Smooth muscle cell (in vitro differentiated cells): Measurements from ENCODE around the gene PANX2. TPM values are rescaled to one million over a fixed set of nuclear protein-coding genes. Genes with fewer than 3 reads are reported as not detected.

ENCODE experiments used
- DNase-seq: peaks from one replicate; lab custom pipeline; 2025; ENCODE audit not compliant: unreplicated experiment; lab: John Stamatoyannopoulos, UW
- H2AFZ ChIP-seq: fragments of 200-600 bp; sonication (generic); 2 replicates; pipeline ENCODE4 v1.6.0; 2016; ENCODE audit warnings: antibody characterized with exemption, low read depth, mild to moderate bottlenecking
- H3F3A ChIP-seq: fragments of 200-600 bp; sonication (generic); 2 replicates; pipeline ENCODE4 v1.6.0; 2017; ENCODE audit warnings: antibody characterized with exemption, low read depth
- H3K27ac ChIP-seq: fragments of 200-600 bp; sonication (generic); 2 replicates; pipeline ENCODE4 v1.5.1; 2016; ENCODE audit warnings: low read depth, mild to moderate bottlenecking
- H3K27me3 ChIP-seq: fragments of 200-600 bp; sonication (generic); 2 replicates; pipeline ENCODE4 v1.6.1; 2016; ENCODE audit warnings: low read depth, mild to moderate bottlenecking
- H3K36me3 ChIP-seq: fragments of 200-600 bp; sonication (generic); 2 replicates; pipeline ENCODE4 v1.5.1; 2016; ENCODE audit warnings: low read depth
- H3K4me1 ChIP-seq: fragments of 200-600 bp; sonication (generic); 2 replicates; pipeline ENCODE4 v1.5.1; 2016; ENCODE audit warnings: low read depth
- H3K4me2 ChIP-seq: fragments of 200-600 bp; sonication (generic); 2 replicates; pipeline ENCODE4 v1.6.0; 2016; ENCODE audit warnings: mild to moderate bottlenecking
- H3K4me3 ChIP-seq: fragments of 200-600 bp; sonication (generic); 2 replicates; pipeline ENCODE4 v1.5.1; 2016; ENCODE audit warnings: mild to moderate bottlenecking
- H3K79me2 ChIP-seq: fragments of 200-600 bp; sonication (generic); 2 replicates; pipeline ENCODE4 v1.6.0; 2016; ENCODE audit warnings: low read depth, mild to moderate bottlenecking
- H3K9ac ChIP-seq: fragments of 200-600 bp; sonication (generic); 2 replicates; pipeline ENCODE4 v1.6.0; 2016; ENCODE audit warnings: low read depth
- H3K9me3 ChIP-seq: fragments of 200-600 bp; sonication (generic); replicated peaks from 2 replicates; pipeline ENCODE4 v1.5.1; 2016; ENCODE audit warnings: low read depth
- H4K20me1 ChIP-seq: fragments of 200-600 bp; sonication (generic); 2 replicates; pipeline ENCODE4 v1.6.0; 2016; ENCODE audit warnings: low read depth
- WGBS: methylation state at CpG from one replicate; pipeline ENCODE4 v1.1.7; 2016; ENCODE audit warnings: low lambda C conversion rate; 5-methylcytosine and 5-hydroxymethylcytosine counted together
- polyA plus RNA-seq: library from polyadenylated mRNA; unstranded; fragments of >200 nt; fragmentation: Nextera tagmentation; extraction: Ambion mirVana; gene quantifications from 2 replicates; pipeline ENCODE4 v1.2.1, GENCODE V29; 2016
- total RNA-seq: library from RNA; depleted of rRNA; stranded (reverse); fragments of >200 nt; gene quantifications from 2 replicates; pipeline ENCODE4 v1.2.3, GENCODE V29; 2014
- TF ChIP-seq, protein P1 (sequence below): fragments of 200-600 bp; sonication (generic); IDR thresholded peaks from 2 replicates; pipeline ENCODE4 v1.5.1; 2017; ENCODE audit warnings: borderline replicate concordance, mild to moderate bottlenecking, antibody characterized with exemption; ENCODE audit not compliant: insufficient read depth, poor library complexity, severe bottlenecking

Gene PANX2
- total and polyA plus RNA-seq, 2 experiments from 2014 or later, result 2.9 to 5.1 TPM

DNA sequence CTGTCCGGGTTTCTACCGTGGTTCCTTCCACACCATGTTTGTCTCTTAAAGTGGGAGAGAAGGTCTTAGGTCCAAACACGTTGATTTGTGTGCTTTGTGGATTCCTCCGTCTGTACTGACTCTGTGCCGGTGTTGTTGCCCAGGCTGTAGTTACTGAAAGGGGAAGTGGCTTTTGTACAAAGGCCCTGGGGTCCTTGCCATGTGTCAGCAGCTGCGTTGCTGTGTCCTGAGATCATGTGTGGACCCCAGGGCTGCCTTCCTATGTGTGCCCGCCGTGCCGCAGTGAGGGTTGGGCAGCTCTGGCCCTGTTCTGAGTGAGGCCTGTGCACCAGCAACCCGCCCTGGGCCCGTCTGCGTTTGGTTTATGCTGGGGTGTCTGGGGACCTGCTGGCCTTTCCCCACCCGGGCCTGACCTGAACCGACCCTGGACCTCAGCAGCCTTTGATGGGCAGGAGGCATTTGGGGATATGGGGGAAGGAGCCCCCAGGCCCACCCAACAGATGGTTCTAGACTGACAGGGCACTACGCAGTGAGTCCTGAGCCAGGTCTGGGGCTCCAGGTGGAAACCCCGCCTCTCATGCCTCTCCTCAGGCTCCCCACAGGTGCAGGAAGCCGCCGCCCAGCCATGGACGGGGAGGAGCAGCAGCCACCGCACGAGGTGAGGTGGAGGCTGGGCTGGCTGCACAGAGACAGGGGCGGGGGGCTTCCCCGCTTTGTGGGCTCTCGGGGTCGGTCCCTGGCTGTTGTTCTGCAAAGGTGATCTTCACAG, 22.1 kb downstream of the PANX2 start:
- no peak overlapping the region for H3K4me2 ChIP-seq
- peaks cover 13% of the 10 kb centered on the region for H3K4me1 ChIP-seq
- DNase-seq, result no peak
- peaks cover 38% of the 10 kb centered on the region for H4K20me1 ChIP-seq
- H2AFZ ChIP-seq, result no peak overlapping the region
- no peaks in the 10 kb centered on the region for H3F3A ChIP-seq
- WGBS, result 90% methylated on average over 25 of the region's 25 CpGs
- TF ChIP-seq, protein P1, sequence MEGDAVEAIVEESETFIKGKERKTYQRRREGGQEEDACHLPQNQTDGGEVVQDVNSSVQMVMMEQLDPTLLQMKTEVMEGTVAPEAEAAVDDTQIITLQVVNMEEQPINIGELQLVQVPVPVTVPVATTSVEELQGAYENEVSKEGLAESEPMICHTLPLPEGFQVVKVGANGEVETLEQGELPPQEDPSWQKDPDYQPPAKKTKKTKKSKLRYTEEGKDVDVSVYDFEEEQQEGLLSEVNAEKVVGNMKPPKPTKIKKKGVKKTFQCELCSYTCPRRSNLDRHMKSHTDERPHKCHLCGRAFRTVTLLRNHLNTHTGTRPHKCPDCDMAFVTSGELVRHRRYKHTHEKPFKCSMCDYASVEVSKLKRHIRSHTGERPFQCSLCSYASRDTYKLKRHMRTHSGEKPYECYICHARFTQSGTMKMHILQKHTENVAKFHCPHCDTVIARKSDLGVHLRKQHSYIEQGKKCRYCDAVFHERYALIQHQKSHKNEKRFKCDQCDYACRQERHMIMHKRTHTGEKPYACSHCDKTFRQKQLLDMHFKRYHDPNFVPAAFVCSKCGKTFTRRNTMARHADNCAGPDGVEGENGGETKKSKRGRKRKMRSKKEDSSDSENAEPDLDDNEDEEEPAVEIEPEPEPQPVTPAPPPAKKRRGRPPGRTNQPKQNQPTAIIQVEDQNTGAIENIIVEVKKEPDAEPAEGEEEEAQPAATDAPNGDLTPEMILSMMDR, result no peak
- no peaks in the 10 kb centered on the region for H3K9me3 ChIP-seq
- no peaks in the 10 kb centered on the region for H3K36me3 ChIP-seq
- H3K27me3 ChIP-seq, result no peaks in the 10 kb centered on the region
- peaks cover 45% of the 10 kb centered on the region for H3K79me2 ChIP-seq
- no peak overlapping the region for H3K9ac ChIP-seq
- peak overlapping the region; percentile 28 for H3K27ac ChIP-seq
- no peak overlapping the region for H3K4me3 ChIP-seq

DNA sequence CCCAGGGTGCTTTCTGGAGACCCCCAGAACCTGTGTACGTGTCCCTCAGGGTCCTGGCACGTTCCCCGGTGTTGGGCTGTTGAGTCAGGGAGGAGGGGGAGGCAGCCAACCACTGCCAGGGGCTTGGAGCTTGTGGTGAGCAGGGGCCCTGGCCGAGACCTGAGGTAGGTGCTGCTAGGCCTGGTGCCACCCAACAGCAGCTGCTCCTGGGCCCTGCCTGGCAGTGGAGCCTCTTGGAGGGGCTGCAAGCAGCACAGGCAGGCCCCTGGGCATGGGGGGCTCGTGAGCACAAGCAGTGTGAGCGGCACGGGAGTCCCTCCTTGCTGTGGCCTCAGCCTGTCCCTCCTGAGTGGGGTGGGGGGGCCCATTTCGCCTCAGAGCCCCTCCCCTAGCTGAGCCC, 23.1 kb downstream of the PANX2 start:
- no peak overlapping the region for H3K9ac ChIP-seq
- H4K20me1 ChIP-seq, result peaks cover 38% of the 10 kb centered on the region
- no peaks in the 10 kb centered on the region for H3K36me3 ChIP-seq
- peaks cover 36% of the 10 kb centered on the region for H3K79me2 ChIP-seq
- WGBS, result 95% methylated on average over 4 of the region's 8 CpGs
- TF ChIP-seq, protein P1, result no peak
- H3K4me3 ChIP-seq, result no peak overlapping the region
- H3K4me2 ChIP-seq, result no peak overlapping the region
- H3K27me3 ChIP-seq, result no peaks in the 10 kb centered on the region
- no peaks in the 10 kb centered on the region for H3F3A ChIP-seq
- H2AFZ ChIP-seq, result no peak overlapping the region
- no peaks in the 10 kb centered on the region for H3K9me3 ChIP-seq
- DNase-seq, result no peak
- H3K27ac ChIP-seq, result no peak overlapping the region
- peaks cover 13% of the 10 kb centered on the region for H3K4me1 ChIP-seq

DNA sequence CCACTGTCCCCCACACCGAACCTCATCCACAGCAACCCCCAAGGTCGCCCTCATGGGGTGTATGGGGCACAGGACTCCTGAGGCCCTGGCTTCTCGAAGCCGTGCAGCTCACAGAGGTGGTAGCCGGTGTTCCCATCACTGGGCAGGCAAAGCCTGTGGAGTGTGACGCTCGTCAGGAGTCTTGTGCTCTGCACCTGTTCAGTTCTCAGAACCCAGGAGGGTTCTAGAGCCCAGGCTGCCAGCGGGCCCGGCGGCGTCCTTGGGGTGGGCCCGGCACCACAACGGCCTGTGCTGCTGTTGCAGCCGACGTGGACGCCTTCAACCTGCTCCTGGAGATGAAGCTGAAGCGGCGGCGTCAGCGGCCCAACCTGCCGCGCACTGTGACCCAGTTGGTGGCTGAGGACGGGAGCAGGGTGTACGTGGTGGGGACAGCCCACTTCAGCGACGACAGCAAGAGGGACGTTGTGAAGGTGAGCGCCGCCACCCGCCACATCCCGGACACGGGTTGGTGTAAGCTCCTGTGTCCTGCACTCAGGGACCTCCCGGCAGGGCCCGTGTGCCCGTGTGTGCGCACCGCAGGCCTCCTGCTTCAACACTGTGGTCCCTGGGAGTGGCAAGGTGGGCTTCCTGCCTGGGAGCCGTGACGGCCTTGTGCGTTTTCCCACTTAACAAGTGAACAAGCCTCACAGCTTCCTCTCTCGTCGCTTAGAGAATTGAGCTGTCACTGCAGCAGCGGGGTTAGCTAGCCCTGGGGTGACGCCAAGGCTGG, 23.7 kb downstream of the PANX2 start:
- H4K20me1 ChIP-seq, result peaks cover 39% of the 10 kb centered on the region

More for the DNA sequence above, 23.7 kb downstream of the PANX2 start:
- H3K4me2 ChIP-seq, result no peak overlapping the region
- peaks cover 13% of the 10 kb centered on the region for H3K4me1 ChIP-seq
- H3K27me3 ChIP-seq, result no peaks in the 10 kb centered on the region
- 97% methylated on average over 42 of the region's 44 CpGs for WGBS
- no peak overlapping the region for H3K27ac ChIP-seq
- no peaks in the 10 kb centered on the region for H3F3A ChIP-seq
- peaks cover 30% of the 10 kb centered on the region for H3K79me2 ChIP-seq
- DNase-seq, result no peak
- no peak overlapping the region for H2AFZ ChIP-seq
- no peak overlapping the region for H3K9ac ChIP-seq
- TF ChIP-seq, protein P1, result no peak
- H3K36me3 ChIP-seq, result no peaks in the 10 kb centered on the region
- no peak overlapping the region for H3K4me3 ChIP-seq
- H3K9me3 ChIP-seq, result no peaks in the 10 kb centered on the region
